HG03039 (cell line): ENCODE results near the gene KIF15.

Source experiments
- ATAC-seq: cut with Tn5 transposase; IDR thresholded peaks from one replicate; pipeline ENCODE4 v1.9.1; 2021; ENCODE audit warnings: mild to moderate bottlenecking, moderate library complexity; ENCODE audit not compliant: unreplicated experiment

The KIF15 gene

GRCh38 chr3:44874308-44874707 is 112.7 kb downstream of the KIF15 start, which contains the start of gene TGM4:
TGM4 (plus strand) TSS chr3:44874608; CDS start chr3:44874679, 71 bp downstream.
- ATAC-seq: no peak

DNA sequence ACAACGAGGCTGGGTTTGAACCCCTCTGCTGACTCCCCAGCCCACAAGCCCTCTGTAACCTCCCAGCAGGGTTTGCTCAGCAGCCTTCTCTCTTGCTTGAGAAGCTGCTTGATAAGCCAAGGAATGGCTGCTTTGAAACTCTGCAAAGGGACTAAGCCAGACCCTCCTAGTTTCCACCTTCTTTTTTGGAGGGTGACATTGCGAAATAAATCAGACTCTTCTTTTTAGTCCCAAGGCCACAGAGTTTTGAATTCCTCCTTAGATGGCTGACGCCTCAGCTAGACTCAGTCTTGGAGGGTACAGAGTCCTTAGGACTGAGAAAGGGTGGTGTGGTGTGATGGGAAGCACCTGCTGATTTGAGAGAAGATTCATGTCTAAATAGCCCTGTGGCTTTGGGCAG is 114.0 kb downstream of the KIF15 start:
- ATAC-seq: no peak

GRCh38 chr3:44877333-44877732 is 115.7 kb downstream of the KIF15 start:
- ATAC-seq: no peak

GRCh38 chr3:44880284-44880683 is 118.7 kb downstream of the KIF15 start:
- ATAC-seq: no peak

GRCh38 chr3:44883213-44883955 is 121.8 kb downstream of the KIF15 start:
- ATAC-seq: no peak

DNA sequence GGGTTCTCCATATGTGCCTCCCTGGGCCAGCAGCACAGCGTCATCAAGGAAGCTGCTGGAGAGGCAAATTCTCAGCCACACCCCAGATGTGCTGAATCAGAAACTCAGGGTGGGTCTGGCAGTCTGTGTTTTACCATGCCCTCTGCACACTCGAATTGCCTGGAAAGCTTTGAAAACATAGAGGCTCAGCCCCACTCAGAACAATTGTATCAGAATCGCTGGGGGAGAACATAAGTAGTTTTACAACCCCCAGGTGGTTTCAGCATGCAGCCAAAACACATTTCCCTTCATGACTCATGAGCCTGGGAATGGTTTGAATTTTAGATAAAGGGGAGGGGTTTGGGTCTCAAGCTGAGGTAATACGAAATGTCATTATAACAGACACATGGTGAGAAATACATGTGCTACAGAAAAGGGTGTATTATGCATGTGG is 122.4 kb downstream of the KIF15 start:
- ATAC-seq: no peak

GRCh38 chr3:44885618-44886017 is 124.0 kb downstream of the KIF15 start:
- no peak for ATAC-seq

DNA sequence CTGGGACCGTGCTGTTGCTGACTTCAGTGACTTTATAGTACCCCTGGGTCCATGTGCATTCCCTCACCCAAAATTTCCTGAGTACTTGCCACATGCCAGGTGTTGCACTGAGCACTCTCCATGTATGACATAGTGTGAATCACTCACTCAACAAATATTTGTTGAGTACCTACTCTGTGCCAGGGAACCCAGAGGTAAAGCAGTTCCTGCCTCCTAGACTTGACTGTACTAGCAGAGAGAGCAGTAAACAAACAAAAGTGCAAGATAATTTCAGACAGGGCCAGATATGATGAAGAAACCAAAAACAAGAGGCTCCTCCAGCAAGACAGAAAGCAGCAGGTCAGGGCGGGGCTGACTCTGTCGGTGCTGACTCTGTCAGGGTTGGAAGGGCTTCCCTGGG is 125.0 kb downstream of the KIF15 start:
- ATAC-seq: no peak

DNA sequence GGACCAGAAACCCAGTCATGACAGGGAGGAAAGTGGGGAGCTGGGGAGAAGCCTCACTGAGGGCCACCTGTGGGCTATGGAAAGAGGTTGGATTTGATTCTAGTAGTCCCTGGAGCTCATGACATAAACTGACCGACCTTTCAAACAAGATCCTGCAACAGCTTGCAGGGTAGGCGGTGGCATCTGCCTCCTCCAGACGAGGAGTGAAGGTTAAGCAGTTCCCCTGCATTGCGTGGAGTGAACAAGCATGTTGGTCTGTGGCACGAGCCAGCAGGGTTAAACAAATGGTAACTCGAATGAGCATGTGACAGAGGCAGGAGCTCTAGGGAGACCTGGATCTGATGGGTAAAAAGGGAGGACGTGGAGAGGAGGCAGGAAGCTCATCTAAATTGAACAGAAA is 125.5 kb downstream of the KIF15 start:
- no peak for ATAC-seq

DNA sequence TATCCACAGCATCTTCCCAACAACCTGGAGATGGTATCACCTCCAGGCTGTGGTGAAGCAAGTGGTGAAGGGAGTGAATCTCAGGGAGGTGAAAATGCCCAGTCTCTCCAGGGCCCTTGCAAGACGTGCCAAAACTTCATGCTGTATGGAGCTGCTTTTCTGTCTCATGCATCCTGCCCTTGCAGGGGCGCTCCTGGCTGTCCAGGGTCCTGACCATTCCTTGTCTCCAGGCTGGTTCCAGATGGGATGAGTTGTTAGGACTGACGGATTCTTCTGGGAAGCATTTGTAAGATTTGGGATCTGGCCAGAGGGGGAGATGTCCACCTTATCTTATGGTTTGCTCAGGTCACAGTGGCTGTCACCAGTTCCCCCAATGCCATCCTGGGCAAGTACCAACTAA is 128.7 kb downstream of the KIF15 start:
- no peak for ATAC-seq

GRCh38 chr3:44890852-44891251 is 129.3 kb downstream of the KIF15 start:
- no peak for ATAC-seq

DNA sequence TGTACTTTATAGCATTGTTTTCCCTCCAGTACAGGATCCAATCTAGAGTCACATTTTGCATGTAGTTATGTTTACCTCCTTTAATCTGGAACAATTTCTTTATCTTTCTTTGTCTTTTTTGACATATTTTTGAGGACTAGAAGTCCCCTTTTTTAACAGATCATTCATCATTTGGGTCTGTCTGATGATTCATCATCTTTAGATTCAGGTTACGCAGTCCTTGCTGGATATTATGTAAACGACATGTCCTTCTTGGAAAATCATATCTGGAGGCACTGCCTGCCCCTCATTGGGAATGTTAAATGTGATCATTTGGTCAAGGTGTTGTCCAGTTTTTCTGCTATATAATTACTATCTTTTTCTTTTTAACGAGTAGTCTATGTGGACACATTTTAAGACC is 131.1 kb downstream of the KIF15 start:
- ATAC-seq: no peak

DNA sequence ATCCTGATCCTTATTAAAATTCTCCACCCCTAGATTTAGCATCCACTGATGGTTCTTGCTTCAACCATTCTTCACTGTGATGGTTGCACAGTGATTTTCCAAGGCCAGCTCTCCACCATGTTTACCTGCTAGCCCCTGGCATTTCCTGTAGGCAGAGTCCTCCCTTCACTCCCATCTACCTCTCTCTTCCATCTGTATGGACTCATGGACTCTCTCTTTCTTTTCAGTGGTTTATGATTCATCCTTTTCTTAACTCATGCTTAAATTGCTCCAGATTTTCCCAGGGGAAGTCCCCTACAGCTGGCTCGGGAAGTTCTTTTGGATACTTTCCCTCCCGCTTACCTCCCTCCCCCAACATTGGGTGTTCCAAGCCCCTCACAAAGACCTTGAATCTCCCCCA is 131.5 kb downstream of the KIF15 start:
- no peak for ATAC-seq

DNA sequence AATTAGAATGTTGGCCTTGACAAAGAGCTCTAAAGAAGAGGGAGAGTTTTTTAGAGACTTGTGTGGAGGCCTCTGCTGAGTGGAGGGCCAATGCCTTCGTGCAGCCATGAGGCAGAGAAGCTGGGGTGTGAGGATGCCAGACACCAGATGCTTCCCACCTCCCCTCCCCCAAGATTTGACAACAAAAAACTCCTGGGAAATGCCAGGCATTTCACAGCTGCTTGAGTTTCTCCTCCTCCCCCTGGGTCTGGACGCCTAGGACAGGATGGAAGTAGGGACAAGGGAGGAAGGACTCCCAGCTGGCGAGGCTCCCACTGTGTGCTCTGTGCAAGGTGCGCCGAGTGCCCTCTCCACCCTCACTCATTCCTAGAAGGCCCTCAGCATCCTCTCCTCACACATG is 132.9 kb downstream of the KIF15 start:
- no peak for ATAC-seq

- ATAC-seq: no peak
Measured at GRCh38 chr3:44896440-44896839, 134.8 kb downstream of the KIF15 start.

- ATAC-seq: no peak
Measured at GRCh38 chr3:44899683-44900367, 138.2 kb downstream of the KIF15 start.

DNA sequence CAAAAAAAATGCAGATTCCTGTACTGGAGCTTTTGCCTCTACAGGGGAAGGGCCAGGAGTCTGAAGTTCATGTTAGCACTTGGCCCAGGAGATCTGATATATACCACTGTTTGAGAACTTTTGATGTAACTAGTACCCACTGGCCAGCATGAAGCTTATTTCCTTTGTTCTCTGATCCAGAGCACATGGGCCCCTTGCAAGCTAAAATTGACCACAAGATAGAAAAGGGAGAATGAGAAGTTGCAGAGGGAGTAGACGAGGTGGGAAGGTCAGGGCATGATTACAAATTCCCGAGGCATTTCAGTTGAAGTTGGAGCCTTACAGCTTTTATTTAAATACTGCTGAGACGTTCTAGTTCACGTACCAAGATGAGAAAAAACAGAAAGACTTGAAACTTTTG is 141.0 kb downstream of the KIF15 start:
- ATAC-seq: no peak
